GM23248 (cell line): Measurements from ENCODE around the gene TTC28. TPM values are rescaled to one million over a fixed set of nuclear protein-coding genes. Genes with fewer than 3 reads are reported as not detected.
"Not testable (repeated sequence)": the region's sequence is repeated elsewhere in the genome, so short reads cannot be mapped to it uniquely, and the experiment has no call there.

Experiments used
- DNase-seq: peaks from one replicate; pipeline ENCODE4 v3.0.0-alpha.2; 2015
- H2AFZ ChIP-seq: fragments of 200-600 bp; sonication (generic); 2 replicates; pipeline ENCODE4 v1.6.1; 2016; ENCODE audit warnings: antibody characterized with exemption
- H3F3A ChIP-seq: fragments of 200-600 bp; sonication (generic); 2 replicates; pipeline ENCODE4 v1.6.1; 2016; ENCODE audit warnings: mild to moderate bottlenecking, antibody characterized with exemption, mixed run types; ENCODE audit not compliant: insufficient read depth
- H3K27ac ChIP-seq: fragments of 200-600 bp; sonication (generic); 2 replicates; pipeline ENCODE4 v1.5.1; 2016; ENCODE audit warnings: mild to moderate bottlenecking
- H3K27me3 ChIP-seq: fragments of 200-600 bp; sonication (generic); replicated peaks from 2 replicates; pipeline ENCODE4 v1.6.1; 2016; ENCODE audit warnings: mild to moderate bottlenecking; ENCODE audit not compliant: insufficient read depth
- H3K36me3 ChIP-seq: fragments of 200-600 bp; sonication (generic); 2 replicates; pipeline ENCODE4 v1.6.1; 2016; ENCODE audit warnings: low read depth, mild to moderate bottlenecking
- H3K4me1 ChIP-seq: fragments of 200-600 bp; sonication (generic); 2 replicates; pipeline ENCODE4 v1.6.1; 2016; ENCODE audit warnings: mild to moderate bottlenecking; ENCODE audit not compliant: insufficient read depth
- H3K4me2 ChIP-seq: fragments of 200-600 bp; sonication (generic); one replicate; pipeline ENCODE4 v1.6.1; 2016; ENCODE audit warnings: mild to moderate bottlenecking; ENCODE audit not compliant: unreplicated experiment
- H3K4me3 ChIP-seq: fragments of 200-600 bp; sonication (generic); 2 replicates; pipeline ENCODE4 v1.5.1; 2016; ENCODE audit warnings: mild to moderate bottlenecking
- H3K79me2 ChIP-seq: fragments of 200-600 bp; sonication (generic); 2 replicates; pipeline ENCODE4 v1.6.1; 2016; ENCODE audit warnings: mild to moderate bottlenecking; ENCODE audit not compliant: insufficient read depth
- H3K9ac ChIP-seq: fragments of 200-600 bp; sonication (generic); 2 replicates; pipeline ENCODE4 v1.6.1; 2016; ENCODE audit warnings: mild to moderate bottlenecking
- H3K9me2 ChIP-seq: fragments of 200-600 bp; sonication (generic); 2 replicates; pipeline ENCODE4 v1.6.1; 2016; ENCODE audit warnings: mixed run types, mild to moderate bottlenecking, moderate library complexity; ENCODE audit not compliant: insufficient read depth
- H3K9me3 ChIP-seq: fragments of 200-600 bp; sonication (generic); one replicate; pipeline ENCODE4 v1.6.1; 2017; ENCODE audit warnings: low read depth
- H4K20me1 ChIP-seq: fragments of 200-600 bp; sonication (generic); 2 replicates; pipeline ENCODE4 v1.6.0; 2016; ENCODE audit not compliant: insufficient read depth
- EZH2 ChIP-seq: fragments of 200-600 bp; sonication (generic); IDR thresholded peaks from 2 replicates; pipeline ENCODE4 v1.6.1; 2018; ENCODE audit warnings: antibody characterized with exemption, mild to moderate bottlenecking; ENCODE audit not compliant: insufficient read depth, poor library complexity, severe bottlenecking
- EZH2phosphoT487 ChIP-seq: fragments of 200-600 bp; sonication (generic); IDR thresholded peaks from 2 replicates; pipeline ENCODE4 v1.6.1; 2018; ENCODE audit warnings: antibody characterized with exemption, moderate library complexity, mild to moderate bottlenecking, low read depth; ENCODE audit not compliant: insufficient read depth
- WGBS, 2 experiments: methylation state at CpG; one replicate each; pipeline ENCODE4 v1.1.6; 2015 to 2017; ENCODE audit warnings: low lambda C conversion rate in 2 of 2, low coverage in 1 of 2; ENCODE audit errors: missing lambda C conversion rate in 2 of 2; 5-methylcytosine and 5-hydroxymethylcytosine counted together
- in situ Hi-C: fragments of 300-500 bp; cut with MboI; formaldehyde crosslinking; loops from 2 replicates; pipeline ENCODE4 v1.15.0; 2020
- polyA plus RNA-seq: library from polyadenylated mRNA; unstranded; fragments of >200 nt; fragmentation: Nextera tagmentation; extraction: Ambion mirVana; gene quantifications from 2 replicates; pipeline ENCODE4 v1.2.1, GENCODE V29; 2016
- total RNA-seq: library from RNA; depleted of rRNA; stranded (reverse); fragments of >200 nt; shearing (Covaris generic); gene quantifications from 2 replicates; pipeline ENCODE4 v1.2.3, GENCODE V29; 2014

The TTC28 gene
- total and polyA plus RNA-seq, 2 experiments from 2014 or later = 12.5 to 41.9 TPM

DNA sequence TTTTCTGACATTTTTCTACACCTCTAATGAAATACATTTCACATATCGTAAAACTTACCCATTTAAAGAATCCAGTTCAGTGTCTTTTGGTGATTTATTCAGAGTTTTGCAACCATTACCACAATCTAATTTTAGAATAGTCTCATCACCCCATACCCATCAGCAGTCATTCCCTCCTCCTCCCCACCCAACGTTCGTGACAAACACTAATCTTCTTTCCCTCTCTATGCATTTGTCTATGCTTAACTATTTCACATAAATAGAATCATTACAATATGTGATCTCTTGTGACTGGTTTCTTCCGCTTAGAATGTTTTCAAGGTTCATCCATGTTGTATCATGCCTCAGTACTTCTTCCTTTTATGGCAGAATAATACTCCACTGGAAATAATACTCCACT, 9.5 kb downstream of the TTC28 start:
- Histone ChIP-seq H3K4me3 (no peak overlapping the region), H2AFZ (no peak overlapping the region), H3K4me2 (no peak overlapping the region), H3F3A (peaks cover 13% of the 10 kb centered on the region; the same call in 1 of the 2 replicates), H3K27me3 (no peaks in the 10 kb centered on the region), H3K27ac (peak overlapping the region; percentile 57), H3K36me3 (no peaks in the 10 kb centered on the region), H3K9ac (no peak overlapping the region), H3K9me2 (no peaks in the 10 kb centered on the region), H3K9me3 (no peaks in the 10 kb centered on the region), H3K79me2 (peaks cover 7% of the 10 kb centered on the region; the same call in 1 of the 2 replicates), H4K20me1 (0 out of 2 replicates have a peak, but pooled peaks cover 4% of the 10 kb centered on the region), H3K4me1 (peaks cover 12% of the 10 kb centered on the region)
- TF ChIP-seq EZH2phosphoT487 (no peak), EZH2 (no peak)
- 68 to 70% methylated on average over 4 of the region's 4 CpGs for WGBS, 2 experiments
- DNase-seq = peak; percentile 59
- in situ Hi-C loops = no loop called here

GRCh38 chr22:28669387-28669786, 10.3 kb downstream of the TTC28 start:
- Histone ChIP-seq H4K20me1 (0 out of 2 replicates have a peak, but pooled peaks cover 4% of the 10 kb centered on the region), H3K27me3 (no peaks in the 10 kb centered on the region), H2AFZ (no peak overlapping the region), H3K4me3 (no peak overlapping the region), H3K36me3 (no peaks in the 10 kb centered on the region), H3K9me2 (no peaks in the 10 kb centered on the region), H3F3A (peaks cover 13% of the 10 kb centered on the region; the same call in 1 of the 2 replicates), H3K9ac (no peak overlapping the region), H3K27ac (0 out of 2 replicates have a peak overlapping the region, but pooled peaks have one; percentile 21), H3K79me2 (peaks cover 7% of the 10 kb centered on the region; the same call in 1 of the 2 replicates), H3K4me1 (peaks cover 8% of the 10 kb centered on the region), H3K4me2 (no peak overlapping the region), H3K9me3 (no peaks in the 10 kb centered on the region)
- no peak for TF ChIP-seq EZH2
- no peak for TF ChIP-seq EZH2phosphoT487
- in situ Hi-C loops = no loop called here
- no peak for DNase-seq
- WGBS, 2 experiments = 51 to 59% methylated on average over 2 of the region's 2 CpGs

- H2AFZ ChIP-seq, H3K79me2 ChIP-seq, H3K9me3 ChIP-seq, H3K4me3 ChIP-seq, H3K9ac ChIP-seq, H3K9me2 ChIP-seq, H3K36me3 ChIP-seq, H3K27me3 ChIP-seq, H3K27ac ChIP-seq, H3F3A ChIP-seq, DNase-seq, H4K20me1 ChIP-seq, H3K4me1 ChIP-seq, H3K4me2 ChIP-seq, in situ Hi-C loops: not testable (repeated sequence)
- whole genome bisulfite sequencing, 2 experiments = 85% methylated on average over 5 of the region's 13 CpGs; no CpG with 5 or more reads in 1 of the 2 experiments
These were observed 16.1 kb downstream of the TTC28 start for GRCh38 chr22:28663569-28663942.

- Histone ChIP-seq H4K20me1 (no peaks in the 10 kb centered on the region), H3F3A (no peaks in the 10 kb centered on the region), H2AFZ (no peak overlapping the region), H3K79me2 (peaks cover 5% of the 10 kb centered on the region; the same call in 1 of the 2 replicates), H3K27ac (no peak overlapping the region), H3K9me3 (no peaks in the 10 kb centered on the region), H3K4me1 (no peaks in the 10 kb centered on the region), H3K27me3 (no peaks in the 10 kb centered on the region), H3K9ac (no peak overlapping the region), H3K36me3 (no peaks in the 10 kb centered on the region), H3K4me3 (no peak overlapping the region), H3K9me2 (no peaks in the 10 kb centered on the region), H3K4me2 (no peak overlapping the region)
- no peak for DNase-seq
- no peak for TF ChIP-seq EZH2
- TF ChIP-seq EZH2phosphoT487 = no peak
- in situ Hi-C loops = no loop called here
- WGBS, 2 experiments = 56 to 57% methylated on average over 3 of the region's 3 CpGs
These were observed 21.2 kb downstream of the TTC28 start for GRCh38 chr22:28658448-28658847.

DNA sequence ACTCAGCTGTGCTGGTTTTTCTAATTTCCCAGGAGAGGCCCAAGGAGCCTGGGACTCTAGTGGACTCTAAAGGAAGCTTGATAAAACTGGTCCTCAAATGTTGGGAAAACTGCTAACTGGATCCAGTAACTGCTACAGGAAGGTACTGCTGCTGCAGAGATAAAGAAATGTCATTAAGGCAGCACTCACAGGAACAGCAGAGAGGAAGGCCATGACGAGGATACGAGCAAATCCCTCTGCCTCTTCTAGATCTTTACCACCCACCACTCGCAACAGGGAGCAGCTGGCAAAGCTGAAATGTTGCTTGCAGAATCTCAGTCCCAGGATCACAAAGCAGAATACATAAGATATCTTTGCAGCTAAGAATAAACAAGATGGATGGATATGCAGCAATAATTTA, 23.5 kb downstream of the TTC28 start:
- Histone ChIP-seq H3K4me3 (no peak overlapping the region), H3K9me2 (no peaks in the 10 kb centered on the region), H3K79me2 (peaks cover 5% of the 10 kb centered on the region; the same call in 1 of the 2 replicates), H2AFZ (no peak overlapping the region), H3K9me3 (no peaks in the 10 kb centered on the region), H3K4me1 (no peaks in the 10 kb centered on the region), H4K20me1 (no peaks in the 10 kb centered on the region), H3K4me2 (no peak overlapping the region), H3F3A (no peaks in the 10 kb centered on the region), H3K36me3 (no peaks in the 10 kb centered on the region), H3K27me3 (no peaks in the 10 kb centered on the region), H3K27ac (no peak overlapping the region), H3K9ac (no peak overlapping the region)
- TF ChIP-seq EZH2phosphoT487 (no peak), EZH2 (no peak)
- DNase-seq = no peak
- in situ Hi-C loops = no loop called here
- 99 to 100% methylated on average over 3 of the region's 3 CpGs for WGBS, 2 experiments
